ENCODE data around the gene SLC38A3. TPM values are rescaled to one million over a fixed set of nuclear protein-coding genes. Genes with fewer than 3 reads are reported as not detected.

SLC38A3 gene
- total RNA-seq, 1 donor from 2014 or later, result 5.0 TPM

- no peak for DNase-seq
Observed at GRCh38 chr3:50268703-50269451, 63.8 kb downstream of the SLC38A3 start, which contains the start of gene SEMA3B. Gene SEMA3B (plus strand): TSS chr3:50269147. CDS start chr3:50269241, 94 bp downstream.

GRCh38 chr3:50269460-50269859, 64.4 kb downstream of the SLC38A3 start:
- DNase-seq, result no peak

- DNase-seq, result no peak
Observed at GRCh38 chr3:50269977-50270413, 64.9 kb downstream of the SLC38A3 start.

GRCh38 chr3:50270422-50271224, 65.6 kb downstream of the SLC38A3 start:
- DNase-seq, result no peak

Small RNAs within 50 kb of the gene (small RNA-seq; reads per million reads assigned to genes)
- gene MIR566 (not detected), gene MIR5787 (not detected)

Other genes starting within 250 kb of the SLC38A3 start
- 205 TPM for gene RBM5, start 116.4 kb upstream of the SLC38A3 start, total RNA-seq
- 5.8 TPM for gene SEMA3F, start 49.9 kb upstream of the SLC38A3 start, total RNA-seq
- gene GNAT1, start 13.7 kb upstream of the SLC38A3 start, total RNA-seq, result not detected
- gene GNAI2, start 30.9 kb downstream of the SLC38A3 start, total RNA-seq, result 84.5 TPM
- 2.3 TPM for gene SEMA3B, start 63.9 kb downstream of the SLC38A3 start, total RNA-seq
- gene LSMEM2, start 73.8 kb downstream of the SLC38A3 start, total RNA-seq, result 0.47 TPM
- 15.1 TPM for gene IFRD2, start 87.2 kb downstream of the SLC38A3 start, total RNA-seq
- 6.6 TPM for gene HYAL3, start 94.1 kb downstream of the SLC38A3 start, total RNA-seq
- 4.5 TPM for gene NAA80, start 94.1 kb downstream of the SLC38A3 start, total RNA-seq
- 0.16 TPM for gene HYAL1, start 98.3 kb downstream of the SLC38A3 start, total RNA-seq
- gene HYAL2, start 117.5 kb downstream of the SLC38A3 start, total RNA-seq, result 30.9 TPM
- 16.2 TPM for gene TUSC2, start 123.0 kb downstream of the SLC38A3 start, total RNA-seq
- gene RASSF1, start 135.6 kb downstream of the SLC38A3 start, total RNA-seq, result 7.8 TPM
- gene ZMYND10, start 140.5 kb downstream of the SLC38A3 start, total RNA-seq, result 2.5 TPM
- gene NPRL2, start 145.5 kb downstream of the SLC38A3 start, total RNA-seq, result 19.0 TPM
- 10.0 TPM for gene CYB561D2, start 145.6 kb downstream of the SLC38A3 start, total RNA-seq
- gene TMEM115, start 154.2 kb downstream of the SLC38A3 start, total RNA-seq, result 19.8 TPM

Measured in occipital lobe (tissue), 3 donors.